ENCODE data around the gene SCD5. TPM values are rescaled to one million over a fixed set of nuclear protein-coding genes. Genes with fewer than 3 reads are reported as not detected.
A peak's percentile ranks its signal among the peaks of the same experiment; 100 is the strongest.

SCD5 gene
- total RNA-seq, 1 donor from 2014 or later, result 36.6 TPM

- Mint-ChIP-seq H3K4me3 (no peak overlapping the region), H3K36me3 (peaks cover 6% of the 10 kb centered on the region), H3K9me3 (no peaks in the 10 kb centered on the region), H3K4me1 (ENCODE audit: unreplicated experiment) (peaks cover 41% of the 10 kb centered on the region), H3K27ac (no peak overlapping the region), H3K27me3 (no peaks in the 10 kb centered on the region)
- TF ChIP-seq CTCF (conservative IDR thresholded peaks at IDR 0.05), result no peak
- DNase-seq (ENCODE audit: extremely low spot score, unreplicated experiment), result no peak
Measured at GRCh38 chr4:82756061-82756460, 42.5 kb downstream of the SCD5 start.

GRCh38 chr4:82755650-82756049, 42.9 kb downstream of the SCD5 start:
- no peak overlapping the region for H3K27ac Mint-ChIP-seq
- no peak for TF ChIP-seq CTCF (conservative IDR thresholded peaks at IDR 0.05)
- H3K4me3 Mint-ChIP-seq, result no peak overlapping the region
- H3K27me3 Mint-ChIP-seq, result no peaks in the 10 kb centered on the region
- H3K4me1 Mint-ChIP-seq (ENCODE audit: unreplicated experiment), result peaks cover 37% of the 10 kb centered on the region
- peaks cover 6% of the 10 kb centered on the region for H3K36me3 Mint-ChIP-seq
- no peak for DNase-seq (ENCODE audit: extremely low spot score, unreplicated experiment)
- H3K9me3 Mint-ChIP-seq, result no peaks in the 10 kb centered on the region

- H3K27me3 Mint-ChIP-seq, result no peaks in the 10 kb centered on the region
- no peak overlapping the region for H3K4me3 Mint-ChIP-seq
- no peaks in the 10 kb centered on the region for H3K9me3 Mint-ChIP-seq
- H3K4me1 Mint-ChIP-seq (ENCODE audit: unreplicated experiment), result peaks cover 39% of the 10 kb centered on the region
- no peak overlapping the region for H3K27ac Mint-ChIP-seq
- TF ChIP-seq CTCF (conservative IDR thresholded peaks at IDR 0.05), result no peak
- DNase-seq (ENCODE audit: extremely low spot score, unreplicated experiment), result no peak
- H3K36me3 Mint-ChIP-seq, result peaks cover 6% of the 10 kb centered on the region
Measured at GRCh38 chr4:82754513-82755165, 44.0 kb downstream of the SCD5 start.

- no peaks in the 10 kb centered on the region for H3K27me3 Mint-ChIP-seq
- peaks cover 1% of the 10 kb centered on the region for H3K36me3 Mint-ChIP-seq
- no peak for DNase-seq (ENCODE audit: extremely low spot score, unreplicated experiment)
- H3K4me1 Mint-ChIP-seq (ENCODE audit: unreplicated experiment), result peaks cover 37% of the 10 kb centered on the region
- TF ChIP-seq CTCF (conservative IDR thresholded peaks at IDR 0.05), result no peak
- H3K27ac Mint-ChIP-seq, result peak overlapping the region; percentile 80
- H3K4me3 Mint-ChIP-seq, result peak overlapping the region; percentile 39
- H3K9me3 Mint-ChIP-seq, result no peaks in the 10 kb centered on the region
Measured at GRCh38 chr4:82753725-82754410, 44.7 kb downstream of the SCD5 start.

GRCh38 chr4:82753238-82753637, 45.4 kb downstream of the SCD5 start:
- peaks cover 42% of the 10 kb centered on the region for H3K4me1 Mint-ChIP-seq (ENCODE audit: unreplicated experiment)
- H3K36me3 Mint-ChIP-seq, result no peaks in the 10 kb centered on the region
- no peak overlapping the region for H3K4me3 Mint-ChIP-seq
- no peak for DNase-seq (ENCODE audit: extremely low spot score, unreplicated experiment)
- no peak for TF ChIP-seq CTCF (conservative IDR thresholded peaks at IDR 0.05)
- H3K27ac Mint-ChIP-seq, result peak overlapping the region; percentile 80
- H3K27me3 Mint-ChIP-seq, result no peaks in the 10 kb centered on the region
- H3K9me3 Mint-ChIP-seq, result no peaks in the 10 kb centered on the region

Measured in type B pancreatic cell (in vitro differentiated cells).